GM18499 (cell line): ENCODE data around the gene CDC42BPB.
"Not testable (repeated sequence)": the region's sequence is repeated elsewhere in the genome, so short reads cannot be mapped to it uniquely, and the experiment has no call there.

ENCODE experiments used
- ATAC-seq: cut with Tn5 transposase; IDR thresholded peaks from one replicate; pipeline ENCODE4 v1.9.1; 2021; ENCODE audit warnings: moderate number of reproducible peaks; ENCODE audit not compliant: insufficient read depth, unreplicated experiment

CDC42BPB gene

GRCh38 chr14:102906616-102907302, 150.6 kb downstream of the CDC42BPB start:
- ATAC-seq, result no peak

- ATAC-seq, result no peak
Measured at GRCh38 chr14:102905116-102906108, 151.9 kb downstream of the CDC42BPB start.

GRCh38 chr14:102903889-102904512, 153.3 kb downstream of the CDC42BPB start:
- no peak for ATAC-seq

- ATAC-seq, result no peak
Measured at GRCh38 chr14:102903248-102903888, 154.0 kb downstream of the CDC42BPB start.

- ATAC-seq, result no peak
Measured at GRCh38 chr14:102902523-102903247, 154.7 kb downstream of the CDC42BPB start.

GRCh38 chr14:102902086-102902485, 155.3 kb downstream of the CDC42BPB start:
- ATAC-seq, result no peak

- ATAC-seq, result no peak
Measured at GRCh38 chr14:102901633-102902032, 155.7 kb downstream of the CDC42BPB start.

GRCh38 chr14:102900631-102901571, 156.4 kb downstream of the CDC42BPB start:
- ATAC-seq, result no peak

- ATAC-seq, result no peak
Measured at GRCh38 chr14:102899516-102899900, 157.8 kb downstream of the CDC42BPB start.

GRCh38 chr14:102898776-102899515, 158.4 kb downstream of the CDC42BPB start:
- no peak for ATAC-seq

- ATAC-seq, result no peak
Measured at GRCh38 chr14:102898298-102898697, 159.1 kb downstream of the CDC42BPB start.

- no peak for ATAC-seq
Measured at GRCh38 chr14:102897299-102898027, 159.9 kb downstream of the CDC42BPB start.

GRCh38 chr14:102896735-102897134, 160.6 kb downstream of the CDC42BPB start:
- ATAC-seq, result not testable (repeated sequence)

- ATAC-seq, result no peak
Measured at GRCh38 chr14:102893452-102893851, 163.9 kb downstream of the CDC42BPB start.

GRCh38 chr14:102892651-102893050, 164.7 kb downstream of the CDC42BPB start:
- ATAC-seq, result no peak

GRCh38 chr14:102891556-102891955, 165.8 kb downstream of the CDC42BPB start:
- no peak for ATAC-seq

GRCh38 chr14:102891111-102891510, 166.2 kb downstream of the CDC42BPB start:
- ATAC-seq, result no peak
